Measurements from ENCODE around the gene LRRC31.

Gene LRRC31

DNA sequence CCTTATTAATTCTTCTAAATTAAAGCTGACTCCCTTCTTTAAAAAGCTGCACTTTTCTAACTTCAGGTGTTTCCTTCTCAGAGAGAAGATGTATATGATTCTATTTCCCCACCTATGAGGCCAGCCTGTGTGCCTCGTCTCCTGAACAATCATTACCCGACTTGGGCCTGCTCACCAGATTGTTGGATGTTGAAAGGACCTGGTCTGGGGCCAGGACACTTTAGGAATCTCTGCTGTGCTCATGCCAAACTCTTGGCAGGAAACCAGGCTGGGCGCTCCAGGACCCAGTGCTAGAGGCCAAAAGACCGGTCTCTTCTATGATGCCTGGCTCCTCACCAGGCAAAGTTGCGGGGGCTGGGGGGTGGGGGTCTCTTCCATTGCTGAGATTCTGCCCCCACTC lies 16.9 kb upstream of the LRRC31 start:
- H3K4me1 ChIP-seq (ENCODE audit: insufficient read depth, low read length), result peaks cover 4% of the 10 kb centered on the region
- no peaks in the 10 kb centered on the region for H3K9me3 ChIP-seq (ENCODE audit: low read length)
- no peak overlapping the region for H3K9ac ChIP-seq (ENCODE audit: low read length)
- H3K36me3 ChIP-seq (ENCODE audit: insufficient read depth, low read length), result no peaks in the 10 kb centered on the region
- no peaks in the 10 kb centered on the region for H3K27me3 ChIP-seq (ENCODE audit: control insufficient read depth in 1 of 2, insufficient read depth in 2 of 2, low read length in 2 of 2)
- H3K27ac ChIP-seq (ENCODE audit: low read depth, low read length), result no peak overlapping the region
- H3K4me3 ChIP-seq (ENCODE audit: low read depth in 1 of 2, low read length in 2 of 2), result no peak overlapping the region

DNA sequence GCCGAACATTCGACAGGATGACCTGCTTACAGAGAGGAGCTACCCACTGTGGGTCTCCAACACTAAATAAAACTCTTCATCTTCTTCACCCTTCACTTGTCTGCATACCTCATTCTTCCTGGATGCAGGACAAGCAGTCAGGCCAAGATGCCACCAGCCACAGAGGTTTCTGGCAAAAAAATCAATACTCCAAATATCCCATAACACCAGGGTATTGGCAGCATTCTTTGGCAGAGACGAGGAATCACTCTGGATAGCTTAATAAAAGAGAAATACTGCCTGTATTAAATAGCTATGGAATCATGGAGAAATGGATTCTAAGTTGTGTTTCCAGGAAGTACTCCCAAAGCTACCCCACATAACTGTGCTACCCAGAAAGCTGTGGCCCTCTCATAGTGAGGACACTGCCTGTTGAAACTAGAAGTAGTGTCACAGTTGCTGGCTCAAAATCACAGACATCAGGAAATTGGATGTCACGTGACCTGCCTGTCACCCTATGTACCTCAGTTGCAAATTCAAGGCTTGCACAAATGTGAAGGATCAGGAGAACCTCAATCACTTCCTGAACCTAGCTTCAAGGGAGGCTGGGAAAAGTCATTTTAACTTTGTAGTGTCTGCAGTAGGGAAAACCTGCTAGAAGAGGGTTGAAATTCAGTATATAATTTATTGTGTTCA lies 11.0 kb upstream of the LRRC31 start:
- no peaks in the 10 kb centered on the region for H3K36me3 ChIP-seq (ENCODE audit: insufficient read depth, low read length)
- H3K27ac ChIP-seq (ENCODE audit: low read depth, low read length), result no peak overlapping the region

DNA sequence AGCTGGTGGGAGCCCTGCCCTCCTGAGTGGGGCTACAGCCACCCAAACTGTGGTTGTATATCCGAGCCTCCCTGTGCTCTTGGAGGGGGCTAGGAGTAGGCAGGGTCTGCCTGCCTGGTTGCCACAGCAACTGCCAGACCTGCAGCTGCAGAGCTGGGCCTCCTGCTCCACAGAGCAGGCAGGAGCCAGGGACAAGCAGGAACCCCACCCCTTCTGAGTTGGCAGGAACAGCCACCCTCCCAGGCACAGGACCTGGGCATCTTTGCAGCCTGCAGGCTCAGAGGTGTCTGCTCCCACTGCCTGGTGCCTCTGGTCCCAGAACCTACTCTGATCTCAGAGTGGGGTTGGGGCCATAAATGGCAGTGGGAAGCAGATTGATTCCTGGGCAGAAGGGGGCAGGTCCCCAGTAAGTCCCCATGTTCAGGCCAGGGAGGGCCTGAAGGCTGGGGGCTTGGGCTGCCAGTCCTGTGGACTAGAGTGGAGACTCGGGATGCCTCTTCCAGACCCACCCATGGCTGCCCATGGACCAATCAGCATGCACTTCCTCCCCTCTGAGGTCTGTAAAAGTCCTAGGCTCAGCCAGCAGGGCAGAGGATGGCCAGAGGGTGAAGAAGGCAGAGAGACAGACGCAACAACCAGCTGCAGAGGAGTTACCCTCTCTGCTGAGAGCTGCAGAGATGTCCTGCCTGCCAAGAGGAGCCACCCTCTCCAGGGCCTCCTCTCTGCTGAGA lies 10.3 kb upstream of the LRRC31 start:
- Histone ChIP-seq H3K27ac (ENCODE audit: low read depth, low read length) (no peak overlapping the region), H3K4me1 (ENCODE audit: insufficient read depth, low read length) (no peaks in the 10 kb centered on the region), H3K36me3 (ENCODE audit: insufficient read depth, low read length) (no peaks in the 10 kb centered on the region), H3K9me3 (ENCODE audit: low read length) (no peaks in the 10 kb centered on the region), H3K9ac (ENCODE audit: low read length) (no peak overlapping the region), H3K4me3 (ENCODE audit: low read depth in 1 of 2, low read length in 2 of 2) (no peak overlapping the region), H3K27me3 (ENCODE audit: control insufficient read depth in 1 of 2, insufficient read depth in 2 of 2, low read length in 2 of 2) (no peaks in the 10 kb centered on the region)

More for the DNA sequence above, 11.0 kb upstream of the LRRC31 start:
- Histone ChIP-seq H3K9ac (ENCODE audit: low read length) (no peak overlapping the region), H3K9me3 (ENCODE audit: low read length) (no peaks in the 10 kb centered on the region), H3K4me1 (ENCODE audit: insufficient read depth, low read length) (no peaks in the 10 kb centered on the region), H3K4me3 (ENCODE audit: low read depth in 1 of 2, low read length in 2 of 2) (no peak overlapping the region), H3K27me3 (ENCODE audit: control insufficient read depth in 1 of 2, insufficient read depth in 2 of 2, low read length in 2 of 2) (no peaks in the 10 kb centered on the region)

DNA sequence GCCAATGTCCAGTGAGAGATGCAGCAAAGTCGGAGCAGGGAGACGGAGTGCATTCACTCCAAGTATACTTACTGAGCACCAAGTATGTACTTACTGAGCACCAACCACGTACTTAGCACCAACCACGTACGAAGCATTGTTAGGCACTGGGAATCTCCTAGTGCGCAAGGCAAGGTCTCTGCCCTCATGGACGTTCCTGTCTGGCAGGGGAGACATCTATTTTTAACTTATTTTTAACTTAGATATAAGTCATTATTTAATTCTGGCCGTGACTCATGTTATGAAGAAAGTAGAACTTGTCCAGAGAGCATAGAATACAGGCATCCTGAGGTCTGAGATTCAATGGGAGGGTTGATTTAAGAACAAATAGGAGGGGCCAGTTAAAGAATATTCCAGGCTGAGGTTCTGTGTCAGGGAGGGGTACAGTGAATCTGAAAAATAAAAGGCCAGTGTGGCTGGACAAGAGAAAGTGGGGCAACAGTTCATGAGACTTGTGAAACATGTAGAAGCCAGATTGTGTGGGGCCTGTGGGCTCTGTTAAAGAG lies 9.3 kb upstream of the LRRC31 start:
- no peak overlapping the region for H3K27ac ChIP-seq (ENCODE audit: low read depth, low read length)
- H3K4me1 ChIP-seq (ENCODE audit: insufficient read depth, low read length), result no peaks in the 10 kb centered on the region

DNA sequence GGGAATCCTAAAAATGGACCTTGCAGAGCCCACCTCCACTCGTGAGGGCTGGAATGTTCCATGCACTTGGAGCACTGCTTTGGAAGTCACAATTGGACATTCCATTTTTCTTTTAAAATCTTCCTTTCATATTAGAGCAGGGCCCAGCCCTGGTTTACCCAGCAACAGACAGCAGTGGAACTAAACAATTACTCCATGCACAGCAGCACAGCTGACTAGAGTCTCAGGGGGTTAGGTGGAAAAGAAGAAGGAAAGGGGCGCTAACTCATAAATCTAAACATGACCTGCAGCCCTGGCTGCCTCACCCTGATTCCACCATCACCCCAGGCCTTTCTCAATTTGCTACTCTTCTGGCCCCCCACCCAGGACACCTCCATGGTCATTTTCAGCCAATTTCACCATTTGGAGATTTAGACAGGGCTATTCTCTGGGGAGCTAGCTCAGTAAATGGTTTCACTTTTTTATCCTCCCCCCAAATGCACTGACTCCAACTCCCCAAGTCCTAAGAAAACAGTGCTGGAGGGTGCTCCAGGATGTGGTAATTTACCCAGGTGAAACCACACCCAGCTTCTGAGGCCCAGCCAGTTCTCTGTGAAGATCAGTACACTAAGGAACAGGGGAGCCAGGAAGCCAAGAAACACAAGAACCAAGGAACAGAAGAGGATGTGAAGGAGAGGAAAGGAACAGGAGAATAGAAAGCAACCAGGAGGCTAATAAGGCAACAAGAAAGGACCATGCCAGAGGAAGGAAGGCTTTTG lies 1.6 kb upstream of the LRRC31 start:
- H3K9me3 ChIP-seq (ENCODE audit: low read length), result no peaks in the 10 kb centered on the region
- H3K36me3 ChIP-seq (ENCODE audit: insufficient read depth, low read length), result no peaks in the 10 kb centered on the region
- H3K27me3 ChIP-seq (ENCODE audit: control insufficient read depth in 1 of 2, insufficient read depth in 2 of 2, low read length in 2 of 2), result no peaks in the 10 kb centered on the region
- H3K4me1 ChIP-seq (ENCODE audit: insufficient read depth, low read length), result no peaks in the 10 kb centered on the region
- no peak overlapping the region for H3K9ac ChIP-seq (ENCODE audit: low read length)
- H3K27ac ChIP-seq (ENCODE audit: low read depth, low read length), result no peak overlapping the region
- H3K4me3 ChIP-seq (ENCODE audit: low read depth in 1 of 2, low read length in 2 of 2), result no peak overlapping the region

More for the DNA sequence above, 9.3 kb upstream of the LRRC31 start:
- Histone ChIP-seq H3K9me3 (ENCODE audit: low read length) (no peaks in the 10 kb centered on the region), H3K27me3 (ENCODE audit: control insufficient read depth in 1 of 2, insufficient read depth in 2 of 2, low read length in 2 of 2) (no peaks in the 10 kb centered on the region), H3K9ac (ENCODE audit: low read length) (no peak overlapping the region), H3K36me3 (ENCODE audit: insufficient read depth, low read length) (no peaks in the 10 kb centered on the region), H3K4me3 (ENCODE audit: low read depth in 1 of 2, low read length in 2 of 2) (no peak overlapping the region)

DNA sequence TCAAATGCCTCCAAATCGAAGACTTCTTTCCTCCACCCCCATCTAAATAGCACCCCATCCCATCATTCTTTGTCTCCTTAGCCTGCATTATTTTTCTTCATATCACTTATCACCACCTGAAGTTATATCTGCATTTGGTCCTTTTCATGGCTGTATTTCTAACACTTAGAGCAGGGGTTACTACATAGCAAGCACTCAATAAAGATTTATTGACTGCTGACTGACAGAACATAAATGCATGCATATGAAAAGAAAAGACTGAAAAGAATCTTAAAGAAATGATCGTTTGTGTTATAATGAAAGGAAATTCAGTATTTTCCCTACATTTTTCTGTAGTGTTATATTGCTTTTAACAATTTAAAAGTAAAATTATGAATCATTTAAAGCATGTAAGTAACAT lies 1.4 kb downstream of the LRRC31 start:
- Histone ChIP-seq H3K36me3 (ENCODE audit: insufficient read depth, low read length) (no peaks in the 10 kb centered on the region), H3K27me3 (ENCODE audit: control insufficient read depth in 1 of 2, insufficient read depth in 2 of 2, low read length in 2 of 2) (no peaks in the 10 kb centered on the region), H3K27ac (ENCODE audit: low read depth, low read length) (no peak overlapping the region), H3K4me3 (ENCODE audit: low read depth in 1 of 2, low read length in 2 of 2) (no peak overlapping the region), H3K9ac (ENCODE audit: low read length) (no peak overlapping the region), H3K4me1 (ENCODE audit: insufficient read depth, low read length) (peaks cover 4% of the 10 kb centered on the region), H3K9me3 (ENCODE audit: low read length) (no peaks in the 10 kb centered on the region)

DNA sequence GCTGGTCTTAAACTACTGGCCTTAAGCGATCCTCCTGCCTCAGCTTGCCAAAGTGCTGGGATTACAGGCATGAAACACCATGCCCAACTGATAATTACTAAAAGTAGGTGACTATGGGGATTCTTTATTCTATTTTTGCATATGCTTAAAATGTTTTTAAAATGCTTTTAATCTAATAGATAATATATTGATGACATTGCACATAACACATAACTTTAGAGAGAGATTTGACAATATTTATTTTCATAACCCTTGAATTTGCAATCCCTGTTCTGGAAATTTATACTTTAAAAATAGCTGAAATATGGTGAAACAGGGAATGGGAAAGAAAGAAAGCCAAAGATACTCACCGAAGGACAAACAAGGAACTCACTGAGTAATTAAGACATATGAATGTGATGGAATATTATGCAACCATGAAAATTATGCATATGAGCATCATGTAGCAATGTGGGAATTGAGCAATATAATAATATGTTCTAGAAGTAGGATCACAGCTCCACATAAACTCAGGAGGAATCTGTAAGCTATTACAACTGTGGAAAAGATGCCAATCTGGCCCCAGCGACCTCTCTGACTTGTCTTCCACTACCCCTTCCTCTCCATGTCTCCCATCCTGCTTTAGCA lies 2.0 kb downstream of the LRRC31 start:
- no peaks in the 10 kb centered on the region for H3K27me3 ChIP-seq (ENCODE audit: control insufficient read depth in 1 of 2, insufficient read depth in 2 of 2, low read length in 2 of 2)
- H3K27ac ChIP-seq (ENCODE audit: low read depth, low read length), result no peak overlapping the region
- H3K4me3 ChIP-seq (ENCODE audit: low read depth in 1 of 2, low read length in 2 of 2), result no peak overlapping the region
- H3K9me3 ChIP-seq (ENCODE audit: low read length), result no peaks in the 10 kb centered on the region
- no peaks in the 10 kb centered on the region for H3K36me3 ChIP-seq (ENCODE audit: insufficient read depth, low read length)
- peaks cover 6% of the 10 kb centered on the region for H3K4me1 ChIP-seq (ENCODE audit: insufficient read depth, low read length)
- H3K9ac ChIP-seq (ENCODE audit: low read length), result no peak overlapping the region

DNA sequence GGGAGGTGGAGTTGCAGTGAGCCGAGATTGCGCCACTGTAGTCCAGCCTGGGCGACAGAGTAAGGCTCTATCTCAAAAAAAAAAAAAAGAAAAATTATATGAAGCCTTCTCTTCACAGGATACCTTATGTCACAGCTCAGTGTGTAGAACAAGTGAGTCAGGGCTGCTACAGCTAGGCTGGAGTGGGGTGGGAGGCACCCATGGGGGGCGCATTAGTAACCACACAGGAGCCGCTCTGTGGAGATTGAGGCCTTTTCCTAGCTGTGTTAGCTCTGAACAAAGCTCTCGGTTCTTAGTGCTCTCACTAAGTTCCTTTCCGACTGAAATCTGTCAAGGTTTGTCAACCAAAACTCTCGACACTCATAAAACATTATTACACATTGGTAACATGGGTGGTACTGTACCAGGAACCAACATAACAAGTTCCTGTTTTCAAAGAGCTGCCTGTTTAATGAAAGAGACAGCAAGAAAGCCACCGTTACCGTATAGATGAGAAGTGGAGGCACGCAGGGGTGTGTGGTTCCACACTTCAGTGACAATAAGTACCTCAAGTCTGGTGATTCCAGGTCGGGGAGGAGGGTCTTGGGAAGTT lies 4.5 kb downstream of the LRRC31 start:
- no peak overlapping the region for H3K4me3 ChIP-seq (ENCODE audit: low read depth in 1 of 2, low read length in 2 of 2)
- H3K4me1 ChIP-seq (ENCODE audit: insufficient read depth, low read length), result peaks cover 6% of the 10 kb centered on the region
- H3K9me3 ChIP-seq (ENCODE audit: low read length), result no peaks in the 10 kb centered on the region
- no peak overlapping the region for H3K27ac ChIP-seq (ENCODE audit: low read depth, low read length)
- no peaks in the 10 kb centered on the region for H3K36me3 ChIP-seq (ENCODE audit: insufficient read depth, low read length)
- no peak overlapping the region for H3K9ac ChIP-seq (ENCODE audit: low read length)
- no peaks in the 10 kb centered on the region for H3K27me3 ChIP-seq (ENCODE audit: control insufficient read depth in 1 of 2, insufficient read depth in 2 of 2, low read length in 2 of 2)

DNA sequence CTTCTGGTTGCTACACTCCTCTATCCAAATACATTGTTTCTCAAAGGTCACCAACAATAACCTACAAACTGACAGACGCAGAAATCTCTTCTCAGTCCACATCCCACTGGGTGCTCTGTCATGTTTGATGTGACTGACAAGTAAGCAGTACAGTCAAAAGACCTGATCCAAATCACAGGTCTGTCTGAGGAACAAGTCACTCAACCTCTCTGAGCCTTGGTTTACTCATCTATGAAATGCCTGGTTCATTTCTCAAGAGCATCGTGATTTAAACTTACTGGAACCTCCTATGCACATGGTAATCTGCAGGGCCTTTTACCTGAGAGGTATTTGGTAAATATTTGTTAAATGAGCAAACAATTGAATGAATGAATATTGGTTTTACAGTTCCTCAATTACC lies 5.5 kb downstream of the LRRC31 start:
- Histone ChIP-seq H3K4me3 (ENCODE audit: low read depth in 1 of 2, low read length in 2 of 2) (no peak overlapping the region), H3K4me1 (ENCODE audit: insufficient read depth, low read length) (peaks cover 6% of the 10 kb centered on the region), H3K27ac (ENCODE audit: low read depth, low read length) (no peak overlapping the region), H3K27me3 (ENCODE audit: control insufficient read depth in 1 of 2, insufficient read depth in 2 of 2, low read length in 2 of 2) (no peaks in the 10 kb centered on the region), H3K36me3 (ENCODE audit: insufficient read depth, low read length) (no peaks in the 10 kb centered on the region), H3K9ac (ENCODE audit: low read length) (no peak overlapping the region), H3K9me3 (ENCODE audit: low read length) (no peaks in the 10 kb centered on the region)

DNA sequence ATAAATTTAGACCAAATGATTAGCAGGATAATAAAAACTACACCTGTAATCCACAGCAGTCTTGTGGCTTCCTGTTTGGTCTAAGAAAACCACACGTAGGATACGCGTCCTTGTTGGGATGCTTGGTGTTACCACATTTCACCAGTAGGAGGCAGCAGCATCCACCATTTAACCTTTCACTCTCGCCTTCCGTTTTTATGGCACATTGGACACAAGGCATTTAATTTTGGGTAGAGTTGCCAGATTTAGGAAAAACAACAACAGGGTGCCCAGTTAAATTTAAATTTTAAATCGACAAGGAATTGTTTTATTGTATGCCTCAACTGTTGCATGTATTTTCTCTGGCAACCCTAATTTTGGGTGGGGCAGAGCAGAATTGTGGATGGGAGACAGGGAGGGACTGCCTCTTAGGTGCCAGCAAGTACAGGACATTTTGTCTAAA lies 6.3 kb downstream of the LRRC31 start:
- Histone ChIP-seq H3K9me3 (ENCODE audit: low read length) (no peaks in the 10 kb centered on the region), H3K27me3 (ENCODE audit: control insufficient read depth in 1 of 2, insufficient read depth in 2 of 2, low read length in 2 of 2) (no peaks in the 10 kb centered on the region), H3K4me3 (ENCODE audit: low read depth in 1 of 2, low read length in 2 of 2) (no peak overlapping the region), H3K4me1 (ENCODE audit: insufficient read depth, low read length) (peaks cover 6% of the 10 kb centered on the region), H3K36me3 (ENCODE audit: insufficient read depth, low read length) (no peaks in the 10 kb centered on the region), H3K27ac (ENCODE audit: low read depth, low read length) (no peak overlapping the region), H3K9ac (ENCODE audit: low read length) (no peak overlapping the region)

DNA sequence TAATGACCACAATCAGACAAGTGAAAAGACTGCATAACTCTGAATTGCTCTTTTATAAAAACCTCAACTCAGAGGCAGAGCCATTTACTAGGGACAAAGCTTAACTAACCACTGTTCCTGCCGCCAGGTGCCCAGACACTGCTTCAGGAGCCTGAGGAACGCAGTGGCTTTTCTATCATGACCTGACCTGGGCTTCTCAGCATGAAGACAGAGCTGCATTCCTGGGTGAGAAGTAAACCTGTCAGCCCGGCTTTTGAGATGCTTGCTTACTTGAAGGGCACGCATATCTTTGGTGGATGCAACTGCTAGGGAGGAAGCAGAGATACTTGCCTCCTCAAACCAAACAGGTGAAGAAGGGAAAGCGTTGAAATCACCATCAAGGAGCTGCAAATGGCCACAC lies 7.9 kb downstream of the LRRC31 start:
- Histone ChIP-seq H3K9ac (ENCODE audit: low read length) (no peak overlapping the region), H3K4me3 (ENCODE audit: low read depth in 1 of 2, low read length in 2 of 2) (no peak overlapping the region), H3K36me3 (ENCODE audit: insufficient read depth, low read length) (no peaks in the 10 kb centered on the region), H3K27ac (ENCODE audit: low read depth, low read length) (no peak overlapping the region), H3K4me1 (ENCODE audit: insufficient read depth, low read length) (peaks cover 6% of the 10 kb centered on the region), H3K9me3 (ENCODE audit: low read length) (no peaks in the 10 kb centered on the region), H3K27me3 (ENCODE audit: control insufficient read depth in 1 of 2, insufficient read depth in 2 of 2, low read length in 2 of 2) (no peaks in the 10 kb centered on the region)
